Muscle of back (tissue), 11 donors: ENCODE measurements around the gene HIPK2. TPM values are rescaled to one million over a fixed set of nuclear protein-coding genes. Genes with fewer than 3 reads are reported as not detected.
"Not testable (repeated sequence)": the region's sequence is repeated elsewhere in the genome, so short reads cannot be mapped to it uniquely, and the experiment has no call there.

ENCODE experiments used
- DNase-seq, 3 donors: peaks; one replicate each; pipeline versions ENCODE4 v3.0.0 to v3.0.0-alpha.2; 2013
- polyA plus RNA-seq, 10 donors: library from polyadenylated mRNA; unstranded; fragments of 120-200 nt; gene quantifications; one replicate each; pipeline ENCODE4 v1.2.1, GENCODE V29; 2013; ENCODE audit not compliant: insufficient read length in 10 of 10

Gene HIPK2
- polyA plus RNA-seq, 10 donors, result 8.2 to 13.3 (median 11.9) TPM

- DNase-seq, result no peak
Observed at GRCh38 chr7:139674341-139674740, 103.5 kb downstream of the HIPK2 start.

DNA sequence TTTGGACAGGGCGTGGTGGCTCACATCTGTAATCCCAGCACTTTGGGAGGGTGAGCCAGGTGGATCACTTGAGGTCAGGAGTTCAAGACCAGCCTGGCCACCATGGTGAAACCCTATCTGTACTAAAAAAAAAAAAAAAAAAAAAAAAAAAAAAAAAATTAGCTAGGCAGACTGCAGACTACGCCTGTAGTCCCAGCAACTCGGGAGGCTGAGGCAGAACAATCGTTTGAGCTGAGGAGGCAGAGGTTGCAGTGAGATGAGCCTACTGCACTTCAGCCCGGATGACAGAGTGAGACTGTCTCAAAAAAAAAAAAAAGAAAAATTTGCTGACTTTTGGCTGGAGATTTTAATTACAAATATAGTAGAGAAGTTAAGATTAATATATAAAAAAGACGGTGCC is 104.0 kb downstream of the HIPK2 start:
- DNase-seq, result no peak

GRCh38 chr7:139673230-139673629 is 104.6 kb downstream of the HIPK2 start:
- no peak for DNase-seq

DNA sequence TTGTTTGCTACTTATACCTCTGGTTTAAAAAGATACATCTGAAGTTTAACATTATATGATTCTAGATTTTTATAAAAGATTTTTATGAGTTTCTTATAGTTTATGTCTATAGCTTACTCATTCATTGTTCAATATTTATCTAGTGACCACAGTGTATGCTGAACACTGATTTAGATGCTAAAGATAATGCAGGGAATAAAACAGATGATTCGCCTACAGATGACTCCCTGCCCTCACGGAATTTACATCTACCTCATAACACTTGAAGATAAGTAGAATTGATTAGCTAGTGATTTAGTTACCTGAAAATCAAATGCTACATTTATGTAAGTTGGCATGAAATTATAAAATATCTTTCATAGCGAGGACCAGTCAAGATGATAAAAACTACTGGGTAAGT is 105.8 kb downstream of the HIPK2 start:
- DNase-seq, result no peak

DNA sequence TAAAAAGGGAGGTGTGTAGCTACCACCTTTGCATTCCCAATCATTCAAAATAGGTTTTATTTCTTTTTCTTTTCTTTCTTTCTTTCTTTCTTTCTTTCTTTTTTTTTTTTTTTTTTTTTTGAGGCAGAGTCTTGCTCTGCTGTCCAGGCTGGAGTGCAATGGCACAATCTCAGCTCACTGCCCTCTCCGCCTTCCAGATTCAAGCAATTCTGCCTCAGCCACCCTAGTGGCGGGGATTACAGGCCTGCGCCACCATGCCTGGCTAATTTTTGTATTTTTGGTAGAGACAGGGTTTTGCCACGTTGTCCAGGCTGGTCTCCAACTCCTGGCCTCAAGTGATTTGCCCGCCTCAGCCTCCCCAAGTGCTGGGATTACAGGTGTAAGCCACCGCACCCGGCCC is 107.1 kb downstream of the HIPK2 start:
- DNase-seq, result not testable (repeated sequence)

DNA sequence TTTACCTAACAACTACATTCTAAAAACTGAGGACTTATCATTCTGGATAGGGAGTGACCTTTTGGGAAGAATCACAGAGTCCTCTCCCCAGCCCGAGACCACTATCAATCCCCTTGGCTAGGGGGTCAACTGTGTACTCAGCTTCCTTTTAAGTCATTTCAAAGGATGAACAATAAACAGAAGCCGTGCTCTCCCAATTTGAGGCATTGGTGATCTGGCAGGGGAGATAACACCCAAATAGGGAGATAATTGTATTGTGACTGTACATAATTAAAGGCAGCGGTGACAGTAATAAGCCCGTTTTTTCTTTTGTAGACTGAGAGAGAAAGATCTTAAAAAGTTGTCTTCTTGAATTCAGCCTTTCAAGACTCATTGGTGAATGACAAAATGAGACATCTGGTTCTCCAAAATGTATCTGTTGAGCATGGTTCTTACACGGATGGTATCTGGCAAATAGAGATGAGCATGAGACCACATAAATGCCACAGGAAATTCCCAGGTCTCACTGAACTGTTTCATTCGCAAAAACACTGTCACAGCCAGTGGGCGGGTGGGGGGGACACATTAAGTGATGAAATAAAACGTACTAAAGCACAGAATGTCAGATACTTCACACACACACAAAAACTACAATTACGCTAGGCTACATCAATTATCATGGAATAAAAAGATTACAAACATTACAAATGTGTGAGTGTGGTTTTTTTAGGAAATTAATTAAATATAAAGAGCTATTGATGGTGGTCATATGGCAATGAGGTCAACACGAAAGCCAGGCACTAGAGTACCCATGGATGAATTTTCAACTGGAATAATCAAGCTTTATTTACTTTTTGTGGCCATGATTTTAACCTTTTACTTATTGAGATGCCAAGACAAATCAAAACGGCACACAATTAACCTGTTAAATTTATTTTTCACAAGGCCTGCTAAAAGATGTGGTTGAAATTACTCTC is 108.4 kb downstream of the HIPK2 start:
- no peak for DNase-seq

- DNase-seq, result no peak
Observed at GRCh38 chr7:139667377-139667776, 110.4 kb downstream of the HIPK2 start.

GRCh38 chr7:139666501-139666900 is 111.3 kb downstream of the HIPK2 start:
- DNase-seq, result no peak

DNA sequence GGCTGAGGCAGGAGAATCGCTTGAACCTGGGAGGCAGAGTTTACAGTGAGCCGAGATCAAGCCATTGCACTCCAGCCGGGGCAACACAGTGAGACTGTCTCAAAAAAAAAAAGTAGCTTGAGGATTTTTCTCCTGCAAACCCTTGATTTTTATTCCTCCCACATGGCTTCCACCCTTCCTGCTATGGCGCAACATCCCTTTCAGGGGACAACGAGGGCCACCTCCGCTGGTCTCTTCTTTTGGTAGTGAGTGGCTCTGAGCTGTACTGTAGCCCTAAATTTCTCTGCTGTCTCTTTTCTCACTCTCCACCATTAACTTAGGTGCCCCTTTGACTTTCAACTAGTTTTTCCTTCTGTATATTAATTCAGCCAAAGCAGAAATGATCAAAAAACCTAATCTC is 113.4 kb downstream of the HIPK2 start:
- DNase-seq, result no peak

- no peak for DNase-seq
Observed at GRCh38 chr7:139663608-139664177, 114.1 kb downstream of the HIPK2 start.

GRCh38 chr7:139661903-139662302 is 115.9 kb downstream of the HIPK2 start:
- no peak for DNase-seq

- no peak for DNase-seq
Observed at GRCh38 chr7:139661043-139661440, 116.8 kb downstream of the HIPK2 start.

DNA sequence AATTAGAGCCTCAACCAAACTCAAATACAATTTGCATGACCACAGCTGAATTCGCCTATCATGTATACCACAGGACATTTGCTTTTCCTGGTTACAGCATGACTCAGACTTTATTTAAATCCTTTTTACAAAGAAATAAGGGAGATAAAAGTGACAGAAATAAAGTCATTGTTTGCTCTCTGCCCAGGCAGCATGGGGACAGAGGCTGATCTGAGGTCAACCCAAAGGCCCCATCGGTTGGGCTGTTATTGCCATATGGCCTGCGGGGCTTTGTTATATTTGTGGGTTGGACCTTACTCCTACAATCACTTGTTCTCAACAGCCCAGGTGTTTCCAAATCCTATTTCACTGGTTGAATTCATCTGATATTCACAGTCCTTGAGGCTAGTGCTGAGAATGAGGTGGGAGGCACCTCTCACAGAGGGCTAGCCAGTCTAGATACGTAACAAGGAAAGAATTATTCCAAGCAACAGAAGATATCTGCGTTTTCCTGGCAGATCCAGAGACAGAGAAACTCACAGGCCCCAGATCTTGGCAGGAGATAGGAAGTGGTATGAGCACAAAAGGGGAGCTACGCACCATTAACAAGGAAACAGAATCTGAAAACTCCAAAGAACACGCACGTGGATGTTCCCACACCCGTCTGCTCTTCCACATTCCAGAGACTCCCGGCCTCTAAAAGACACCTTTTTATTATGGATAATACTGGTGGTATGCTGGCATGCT is 117.3 kb downstream of the HIPK2 start:
- DNase-seq, result peak in 1 of 3 donors; percentile 36

DNA sequence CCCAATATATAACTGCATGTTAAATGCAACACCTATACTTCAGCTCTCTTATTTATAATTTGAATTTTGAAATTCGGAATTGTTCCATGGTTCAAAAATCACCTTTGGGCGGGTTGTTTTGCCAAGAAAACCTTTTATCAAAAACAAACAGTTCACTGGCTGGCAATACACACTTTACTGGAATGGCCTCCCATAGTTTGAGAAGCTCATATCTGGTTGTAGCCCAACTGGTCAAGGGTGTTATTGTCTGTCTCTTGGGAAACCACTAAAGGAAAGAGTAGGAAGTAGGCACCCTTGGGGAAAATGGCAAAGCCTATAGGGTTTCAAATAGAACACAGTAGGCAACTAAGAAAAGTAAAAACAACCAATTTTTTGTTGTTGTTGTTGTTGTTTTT is 117.9 kb downstream of the HIPK2 start:
- DNase-seq, result no peak

GRCh38 chr7:139658908-139659675 is 118.7 kb downstream of the HIPK2 start:
- DNase-seq, result no peak

DNA sequence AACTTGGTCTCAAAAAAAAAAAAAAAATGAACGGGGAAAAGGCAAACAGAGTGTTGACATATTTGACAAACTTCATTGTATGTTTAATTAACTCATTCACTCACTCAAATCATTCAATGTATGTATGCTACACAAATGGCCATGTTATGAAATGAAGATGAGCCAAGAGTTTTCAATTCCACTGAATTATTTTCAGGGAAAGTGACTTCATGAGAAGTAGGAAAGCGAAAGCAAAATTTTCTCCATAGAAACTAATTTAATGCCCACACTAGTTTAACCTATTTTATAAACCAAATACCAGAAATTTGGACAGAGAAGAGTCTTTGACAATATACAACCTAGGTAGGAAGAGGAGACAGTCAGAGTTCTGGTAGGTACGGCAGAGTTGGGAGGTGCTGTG is 119.5 kb downstream of the HIPK2 start:
- DNase-seq, result no peak

DNA sequence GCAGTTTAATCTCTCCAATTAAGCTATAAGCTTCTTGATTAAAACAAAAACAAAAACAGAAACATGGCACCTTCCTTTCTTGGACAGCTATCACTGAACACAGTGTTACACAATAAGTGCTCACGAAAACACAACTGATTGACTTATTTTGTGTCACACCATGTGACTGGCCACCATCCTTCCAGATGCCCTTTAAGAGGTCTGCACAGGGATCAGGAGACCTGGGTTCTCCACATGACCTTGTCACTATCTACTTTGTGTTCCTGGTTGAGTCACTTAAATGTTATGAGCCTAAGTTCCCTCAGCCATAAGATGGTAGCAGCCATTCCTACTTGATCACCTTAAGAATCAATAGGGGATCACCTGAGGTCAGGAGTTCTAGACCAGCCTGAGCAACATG is 120.1 kb downstream of the HIPK2 start:
- DNase-seq, result no peak

GRCh38 chr7:139656387-139656786 is 121.4 kb downstream of the HIPK2 start:
- DNase-seq, result no peak

GRCh38 chr7:139655305-139655704 is 122.5 kb downstream of the HIPK2 start:
- no peak for DNase-seq

GRCh38 chr7:139654276-139655181 is 123.3 kb downstream of the HIPK2 start:
- no peak for DNase-seq

GRCh38 chr7:139651914-139652313 is 125.9 kb downstream of the HIPK2 start:
- no peak for DNase-seq
